HUES64 (cell line): ENCODE data around the gene C2.
"Not testable (repeated sequence)": the region's sequence is repeated elsewhere in the genome, so short reads cannot be mapped to it uniquely, and the experiment has no call there.

Experiments used
- H3K27ac ChIP-seq: 2 replicates; pipeline ENCODE4 v1.7.0; 2013; ENCODE audit warnings: low read depth, low read length, inconsistent platforms
- H3K27me3 ChIP-seq: 2 replicates; pipeline ENCODE4 v1.6.1; 2013; ENCODE audit warnings: mild to moderate bottlenecking, low read length; ENCODE audit not compliant: insufficient read depth
- H3K36me3 ChIP-seq: 2 replicates; pipeline ENCODE4 v1.6.1; 2013; ENCODE audit warnings: mild to moderate bottlenecking, low read length; ENCODE audit not compliant: insufficient read depth
- H3K4me1 ChIP-seq: 2 replicates; pipeline ENCODE4 v1.6.1; 2013; ENCODE audit warnings: mild to moderate bottlenecking, low read length, moderate library complexity; ENCODE audit not compliant: insufficient read depth
- H3K4me3 ChIP-seq: 2 replicates; pipeline ENCODE4 v1.5.1; 2013; ENCODE audit warnings: mild to moderate bottlenecking, low read length, moderate library complexity
- H3K9ac ChIP-seq: 2 replicates; pipeline ENCODE4 v1.6.1; 2013; ENCODE audit warnings: mild to moderate bottlenecking, low read depth, low read length
- H3K9me3 ChIP-seq: 2 replicates; pipeline ENCODE4 v1.6.1; 2013; ENCODE audit warnings: low read depth, low read length; ENCODE audit not compliant: insufficient read depth
- WGBS: fragments of 150-250, 120-280 bp; methylation state at CpG from one replicate; pipeline ENCODE4 v1.1.7; 2013; ENCODE audit warnings: missing lambda C conversion rate; 5-methylcytosine and 5-hydroxymethylcytosine counted together

C2 gene

DNA sequence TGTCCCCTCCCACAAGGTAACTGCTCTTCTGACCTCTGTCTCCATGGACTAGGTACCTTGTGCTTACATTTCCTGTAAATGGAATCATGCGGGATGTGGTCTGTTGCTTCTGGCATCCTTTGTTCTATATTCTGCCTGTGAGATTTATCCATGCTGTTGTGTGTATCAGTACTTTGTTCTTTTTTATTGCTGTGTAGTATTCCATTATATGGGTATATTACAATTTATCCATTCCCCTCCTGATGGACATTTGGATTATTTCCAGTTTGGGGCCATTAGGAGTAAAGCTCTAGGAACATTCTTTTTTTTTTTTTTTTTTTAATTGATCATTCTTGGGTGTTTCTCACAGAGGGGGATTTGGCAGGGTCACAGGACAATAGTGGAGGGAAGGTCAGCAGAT, 3.4 kb downstream of the C2 start:
- WGBS, result 100% methylated on average over 1 of the region's 1 CpG
- 0 out of 2 replicates have a peak, but pooled peaks cover 3% of the 10 kb centered on the region for H3K9me3 ChIP-seq
- no peak overlapping the region for H3K4me3 ChIP-seq
- no peak overlapping the region for H3K9ac ChIP-seq
- no peaks in the 10 kb centered on the region for H3K36me3 ChIP-seq
- H3K27me3 ChIP-seq, result no peaks in the 10 kb centered on the region
- no peaks in the 10 kb centered on the region for H3K4me1 ChIP-seq
- no peak overlapping the region for H3K27ac ChIP-seq

GRCh38 chr6:31932137-31932536, 4.6 kb downstream of the C2 start:
- not testable (repeated sequence) for H3K9ac ChIP-seq
- WGBS, result 92% methylated on average over 28 of the region's 32 CpGs

DNA sequence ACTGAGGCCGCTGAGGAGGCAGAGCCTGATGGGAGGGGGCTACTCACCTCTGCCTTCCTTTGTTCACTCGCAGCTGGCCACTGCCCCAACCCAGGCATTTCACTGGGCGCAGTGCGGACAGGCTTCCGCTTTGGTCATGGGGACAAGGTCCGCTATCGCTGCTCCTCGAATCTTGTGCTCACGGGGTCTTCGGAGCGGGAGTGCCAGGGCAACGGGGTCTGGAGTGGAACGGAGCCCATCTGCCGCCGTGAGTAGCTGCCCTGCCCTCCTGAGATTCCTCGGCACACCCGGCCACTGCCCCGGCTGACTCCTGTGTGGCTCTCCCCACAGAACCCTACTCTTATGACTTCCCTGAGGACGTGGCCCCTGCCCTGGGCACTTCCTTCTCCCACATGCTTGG, 6.0 kb downstream of the C2 start:
- H3K4me1 ChIP-seq, result no peaks in the 10 kb centered on the region
- no peak overlapping the region for H3K4me3 ChIP-seq
- WGBS, result 93% methylated on average over 19 of the region's 19 CpGs
- H3K27ac ChIP-seq, result no peak overlapping the region
- H3K9me3 ChIP-seq, result 0 out of 2 replicates have a peak, but pooled peaks cover 3% of the 10 kb centered on the region
- no peak overlapping the region for H3K9ac ChIP-seq
- H3K36me3 ChIP-seq, result no peaks in the 10 kb centered on the region
- no peaks in the 10 kb centered on the region for H3K27me3 ChIP-seq

More at GRCh38 chr6:31932137-31932536, 4.6 kb downstream of the C2 start:
- H3K27me3 ChIP-seq, H3K4me1 ChIP-seq, H3K36me3 ChIP-seq, H3K27ac ChIP-seq, H3K9me3 ChIP-seq, H3K4me3 ChIP-seq: not testable (repeated sequence)

GRCh38 chr6:31935021-31935420, 7.5 kb downstream of the C2 start:
- no CpG with 5 or more reads among the region's 3 CpGs for WGBS
- Histone ChIP-seq H3K27me3 (no peaks in the 10 kb centered on the region), H3K9me3 (0 out of 2 replicates have a peak, but pooled peaks cover 3% of the 10 kb centered on the region), H3K27ac (no peak overlapping the region), H3K4me3 (no peak overlapping the region), H3K36me3 (no peaks in the 10 kb centered on the region), H3K9ac (no peak overlapping the region), H3K4me1 (0 out of 2 replicates have a peak, but pooled peaks cover under 1% of the 10 kb centered on the region)

GRCh38 chr6:31935823-31936222, 8.3 kb downstream of the C2 start:
- no peak overlapping the region for H3K4me3 ChIP-seq
- 86% methylated on average over 9 of the region's 9 CpGs for WGBS
- 0 out of 2 replicates have a peak, but pooled peaks cover 3% of the 10 kb centered on the region for H3K9me3 ChIP-seq
- H3K4me1 ChIP-seq, result 0 out of 2 replicates have a peak, but pooled peaks cover 8% of the 10 kb centered on the region
- no peak overlapping the region for H3K27ac ChIP-seq
- H3K27me3 ChIP-seq, result no peaks in the 10 kb centered on the region
- H3K9ac ChIP-seq, result no peak overlapping the region
- no peaks in the 10 kb centered on the region for H3K36me3 ChIP-seq

DNA sequence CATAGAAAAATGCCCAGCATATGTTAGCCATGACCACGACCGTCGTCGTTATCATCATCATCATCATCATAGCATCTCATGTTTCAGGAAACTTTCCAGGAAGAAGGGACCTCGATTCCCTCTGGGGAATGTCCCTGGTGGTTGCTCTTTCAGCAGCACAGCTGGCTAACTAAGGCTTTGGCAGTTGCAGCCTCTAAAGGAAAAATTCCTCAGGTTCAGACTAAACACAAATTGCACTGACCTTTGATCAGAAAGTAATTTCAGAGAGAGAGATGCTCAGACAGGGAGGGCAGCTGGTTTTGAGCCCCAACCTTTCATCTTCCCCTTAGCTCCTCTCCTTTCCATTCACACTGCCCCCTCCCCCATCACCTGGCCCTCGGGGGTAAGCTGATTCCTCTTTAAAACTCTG, 12.7 kb downstream of the C2 start:
- H3K9me3 ChIP-seq, result no peaks in the 10 kb centered on the region

DNA sequence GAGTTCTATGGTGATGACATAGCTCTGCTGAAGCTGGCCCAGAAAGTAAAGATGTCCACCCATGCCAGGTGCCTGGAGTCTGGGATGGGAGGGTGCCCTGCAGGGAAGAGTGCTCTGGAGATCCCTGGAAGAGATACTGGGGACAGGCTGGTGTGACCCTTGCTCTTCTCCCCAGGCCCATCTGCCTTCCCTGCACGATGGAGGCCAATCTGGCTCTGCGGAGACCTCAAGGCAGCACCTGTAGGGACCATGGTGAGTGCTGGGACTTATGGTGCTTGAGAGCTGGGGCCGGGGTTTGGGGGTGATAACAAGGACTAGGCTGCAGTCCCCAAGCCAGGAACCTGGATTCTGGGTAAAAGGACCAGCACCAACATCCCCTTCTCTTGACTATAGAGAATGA, 16.2 kb downstream of the C2 start:
- no peak overlapping the region for H3K9ac ChIP-seq
- no peaks in the 10 kb centered on the region for H3K9me3 ChIP-seq
- no peaks in the 10 kb centered on the region for H3K36me3 ChIP-seq
- H3K4me3 ChIP-seq, result no peak overlapping the region
- H3K27me3 ChIP-seq, result no peaks in the 10 kb centered on the region
- H3K27ac ChIP-seq, result no peak overlapping the region
- 84% methylated on average over 3 of the region's 3 CpGs for WGBS
- peaks cover 16% of the 10 kb centered on the region; the same call in 1 of the 2 replicates for H3K4me1 ChIP-seq

More for the DNA sequence above, 12.7 kb downstream of the C2 start:
- 59% methylated on average over 6 of the region's 6 CpGs for WGBS
- Histone ChIP-seq H3K27ac (no peak overlapping the region), H3K27me3 (no peaks in the 10 kb centered on the region), H3K4me1 (peaks cover 8% of the 10 kb centered on the region; the same call in 1 of the 2 replicates), H3K36me3 (no peaks in the 10 kb centered on the region), H3K9ac (no peak overlapping the region), H3K4me3 (no peak overlapping the region)

GRCh38 chr6:31945154-31945506, 17.6 kb downstream of the C2 start:
- H3K9me3 ChIP-seq, result no peaks in the 10 kb centered on the region
- no peaks in the 10 kb centered on the region for H3K27me3 ChIP-seq
- no peak overlapping the region for H3K27ac ChIP-seq
- 90% methylated on average over 9 of the region's 9 CpGs for WGBS
- H3K9ac ChIP-seq, result no peak overlapping the region
- H3K4me1 ChIP-seq, result peaks cover 15% of the 10 kb centered on the region; the same call in 1 of the 2 replicates
- no peak overlapping the region for H3K4me3 ChIP-seq
- no peaks in the 10 kb centered on the region for H3K36me3 ChIP-seq

GRCh38 chr6:31945507-31946369, 18.2 kb downstream of the C2 start, which contains the start of gene CFB:
Gene CFB, plus strand, starts transcription at chr6:31946095. Its CDS starts 127 bp downstream, at chr6:31946222.
- 71% methylated on average over 11 of the region's 11 CpGs for WGBS
- H3K27me3 ChIP-seq, result no peaks in the 10 kb centered on the region
- H3K9ac ChIP-seq, result no peak within 1 kb of the TSS
- H3K27ac ChIP-seq, result no peak within 1 kb of the TSS
- no peak within 1 kb of the TSS for H3K4me3 ChIP-seq
- no peaks in the 10 kb centered on the region; the same call in 1 of the 2 replicates for H3K36me3 ChIP-seq
- peaks cover 9% of the 10 kb centered on the region; the same call in 1 of the 2 replicates for H3K4me1 ChIP-seq
- H3K9me3 ChIP-seq, result no peaks in the 10 kb centered on the region

- Histone ChIP-seq H3K9ac (no peak overlapping the region), H3K27me3 (no peaks in the 10 kb centered on the region), H3K4me1 (peaks cover 8% of the 10 kb centered on the region; the same call in 1 of the 2 replicates), H3K27ac (no peak overlapping the region), H3K36me3 (peaks cover 7% of the 10 kb centered on the region), H3K9me3 (no peaks in the 10 kb centered on the region), H3K4me3 (no peak overlapping the region)
- WGBS, result 86% methylated on average over 11 of the region's 11 CpGs
Measured at GRCh38 chr6:31946370-31946885, 18.9 kb downstream of the C2 start.

GRCh38 chr6:31947070-31947675, 19.7 kb downstream of the C2 start:
- 88% methylated on average over 24 of the region's 24 CpGs for WGBS
- H3K4me1 ChIP-seq, result peaks cover 8% of the 10 kb centered on the region; the same call in 1 of the 2 replicates
- H3K9me3 ChIP-seq, result no peaks in the 10 kb centered on the region
- H3K36me3 ChIP-seq, result peaks cover 14% of the 10 kb centered on the region
- H3K27me3 ChIP-seq, result no peaks in the 10 kb centered on the region
- no peak overlapping the region for H3K9ac ChIP-seq
- no peak overlapping the region for H3K27ac ChIP-seq
- no peak overlapping the region for H3K4me3 ChIP-seq
